MM.1S (cell line): ENCODE data around the gene TRDMT1.

Experiments
- DNase-seq: peaks from one replicate; pipeline ENCODE4 v3.0.0-alpha.2; 2015
- H2AFZ ChIP-seq: fragments of 300-600 bp; sonication (generic); 2 replicates; pipeline ENCODE4 v1.6.0; 2016; ENCODE audit warnings: antibody characterized with exemption, low read length
- H3F3A ChIP-seq: fragments of 300-600 bp; sonication (generic); 2 replicates; pipeline ENCODE4 v1.6.1; 2016; ENCODE audit warnings: mild to moderate bottlenecking, antibody characterized with exemption, low read length, moderate library complexity, mixed read lengths; ENCODE audit not compliant: insufficient read depth
- H3K27ac ChIP-seq: fragments of 300-600 bp; sonication (generic); 2 replicates; pipeline ENCODE4 v1.5.1; 2016; ENCODE audit warnings: mild to moderate bottlenecking, low read length
- H3K27me3 ChIP-seq: fragments of 300-600 bp; sonication (generic); replicated peaks from 2 replicates; pipeline ENCODE4 v1.6.0; 2016; ENCODE audit warnings: low read length; ENCODE audit not compliant: insufficient read depth
- H3K36me3 ChIP-seq: fragments of 300-600 bp; sonication (generic); replicated peaks from 2 replicates; pipeline ENCODE4 v1.6.1; 2016; ENCODE audit warnings: mild to moderate bottlenecking, low read length, mixed read lengths; ENCODE audit not compliant: insufficient read depth
- H3K4me1 ChIP-seq: fragments of 300-600 bp; sonication (generic); 2 replicates; pipeline ENCODE4 v1.6.1; 2016; ENCODE audit warnings: low read length, mixed read lengths
- H3K4me2 ChIP-seq: fragments of 300-600 bp; sonication (generic); 2 replicates; pipeline ENCODE4 v1.6.0; 2016; ENCODE audit warnings: low read depth, low read length
- H3K4me3 ChIP-seq: fragments of 300-600 bp; sonication (generic); 2 replicates; pipeline ENCODE4 v1.5.1; 2016; ENCODE audit warnings: low read length, mixed read lengths
- H3K79me2 ChIP-seq: fragments of 300-600 bp; sonication (generic); 2 replicates; pipeline ENCODE4 v1.6.1; 2016; ENCODE audit warnings: mixed run types, low read length, mixed read lengths
- H3K9ac ChIP-seq: fragments of 300-600 bp; sonication (generic); 2 replicates; pipeline ENCODE4 v1.6.1; 2016; ENCODE audit warnings: low read length, mixed read lengths
- H3K9me2 ChIP-seq: fragments of 300-600 bp; sonication (generic); replicated peaks from 2 replicates; pipeline ENCODE4 v1.6.1; 2016; ENCODE audit warnings: mild to moderate bottlenecking, low read length, mixed read lengths; ENCODE audit not compliant: insufficient read depth
- H3K9me3 ChIP-seq: fragments of 300-600 bp; sonication (generic); replicated peaks from 2 replicates; pipeline ENCODE4 v1.6.1; 2016; ENCODE audit warnings: mild to moderate bottlenecking, low read length, mixed read lengths; ENCODE audit not compliant: insufficient read depth
- H4K20me1 ChIP-seq: fragments of 300-600 bp; sonication (generic); 2 replicates; pipeline ENCODE4 v1.6.1; 2016; ENCODE audit warnings: mild to moderate bottlenecking, low read length, moderate library complexity, mixed read lengths; ENCODE audit not compliant: insufficient read depth
- EZH2 ChIP-seq: fragments of 300-600 bp; sonication (generic); optimal IDR thresholded peaks from 2 replicates; pipeline ENCODE3; 2017; ENCODE audit warnings: low read depth, mild to moderate bottlenecking, antibody characterized with exemption, low read length, mixed read lengths
- EZH2phosphoT487 ChIP-seq: fragments of 300-600 bp; sonication (generic); IDR thresholded peaks from 2 replicates; pipeline ENCODE4 v1.6.1; 2018; ENCODE audit warnings: antibody characterized with exemption, low read length
- TF ChIP-seq, protein P1 (sequence below): fragments of 300-600 bp; sonication (generic); IDR thresholded peaks from 2 replicates; pipeline ENCODE4 v1.5.1; 2016; ENCODE audit warnings: antibody characterized with exemption, low read length, mixed read lengths

Gene TRDMT1

DNA sequence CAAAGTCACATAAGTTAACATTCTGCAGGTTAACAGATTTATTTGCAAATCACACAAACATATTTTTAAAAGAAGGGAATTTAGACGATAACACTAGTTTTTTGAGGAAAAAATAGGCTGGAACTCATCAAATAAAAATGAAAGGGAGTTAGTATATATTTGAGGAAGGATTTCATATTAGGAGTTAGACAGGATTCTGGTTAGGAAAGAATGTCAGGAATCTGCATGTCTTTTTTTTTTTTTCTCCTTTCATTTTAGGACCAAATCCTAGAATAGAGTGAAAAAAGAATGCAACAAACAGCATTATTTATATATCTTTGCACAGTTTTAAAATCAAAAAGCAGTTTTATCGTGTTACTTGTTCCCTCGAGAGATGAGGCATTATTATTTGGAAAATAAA is 8.9 kb upstream of the TRDMT1 start:
- Histone ChIP-seq H3K4me3 (no peak overlapping the region), H3K27me3 (no peaks in the 10 kb centered on the region), H2AFZ (no peak overlapping the region), H3K9me3 (no peaks in the 10 kb centered on the region), H3K4me1 (no peaks in the 10 kb centered on the region), H3K4me2 (no peak overlapping the region), H3K79me2 (no peaks in the 10 kb centered on the region), H4K20me1 (no peaks in the 10 kb centered on the region), H3K9me2 (no peaks in the 10 kb centered on the region), H3K36me3 (no peaks in the 10 kb centered on the region), H3K9ac (no peak overlapping the region), H3K27ac (no peak overlapping the region), H3F3A (no peaks in the 10 kb centered on the region)
- no peak for TF ChIP-seq EZH2
- no peak for TF ChIP-seq EZH2phosphoT487
- TF ChIP-seq, protein P1, sequence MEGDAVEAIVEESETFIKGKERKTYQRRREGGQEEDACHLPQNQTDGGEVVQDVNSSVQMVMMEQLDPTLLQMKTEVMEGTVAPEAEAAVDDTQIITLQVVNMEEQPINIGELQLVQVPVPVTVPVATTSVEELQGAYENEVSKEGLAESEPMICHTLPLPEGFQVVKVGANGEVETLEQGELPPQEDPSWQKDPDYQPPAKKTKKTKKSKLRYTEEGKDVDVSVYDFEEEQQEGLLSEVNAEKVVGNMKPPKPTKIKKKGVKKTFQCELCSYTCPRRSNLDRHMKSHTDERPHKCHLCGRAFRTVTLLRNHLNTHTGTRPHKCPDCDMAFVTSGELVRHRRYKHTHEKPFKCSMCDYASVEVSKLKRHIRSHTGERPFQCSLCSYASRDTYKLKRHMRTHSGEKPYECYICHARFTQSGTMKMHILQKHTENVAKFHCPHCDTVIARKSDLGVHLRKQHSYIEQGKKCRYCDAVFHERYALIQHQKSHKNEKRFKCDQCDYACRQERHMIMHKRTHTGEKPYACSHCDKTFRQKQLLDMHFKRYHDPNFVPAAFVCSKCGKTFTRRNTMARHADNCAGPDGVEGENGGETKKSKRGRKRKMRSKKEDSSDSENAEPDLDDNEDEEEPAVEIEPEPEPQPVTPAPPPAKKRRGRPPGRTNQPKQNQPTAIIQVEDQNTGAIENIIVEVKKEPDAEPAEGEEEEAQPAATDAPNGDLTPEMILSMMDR: no peak
- no peak for DNase-seq

- Histone ChIP-seq H3K27ac (no peak overlapping the region), H3K4me3 (no peak overlapping the region), H3K9me2 (no peaks in the 10 kb centered on the region), H3K9ac (no peak overlapping the region), H3K4me1 (no peaks in the 10 kb centered on the region), H3K79me2 (no peaks in the 10 kb centered on the region), H3K36me3 (no peaks in the 10 kb centered on the region), H3K4me2 (no peak overlapping the region), H2AFZ (no peak overlapping the region), H3K9me3 (no peaks in the 10 kb centered on the region), H3K27me3 (no peaks in the 10 kb centered on the region), H3F3A (no peaks in the 10 kb centered on the region), H4K20me1 (no peaks in the 10 kb centered on the region)
- TF ChIP-seq, protein P1: no peak
- no peak for TF ChIP-seq EZH2phosphoT487
- no peak for TF ChIP-seq EZH2
- no peak for DNase-seq
Observed at GRCh38 chr10:17209881-17210280, 8.4 kb upstream of the TRDMT1 start.

DNA sequence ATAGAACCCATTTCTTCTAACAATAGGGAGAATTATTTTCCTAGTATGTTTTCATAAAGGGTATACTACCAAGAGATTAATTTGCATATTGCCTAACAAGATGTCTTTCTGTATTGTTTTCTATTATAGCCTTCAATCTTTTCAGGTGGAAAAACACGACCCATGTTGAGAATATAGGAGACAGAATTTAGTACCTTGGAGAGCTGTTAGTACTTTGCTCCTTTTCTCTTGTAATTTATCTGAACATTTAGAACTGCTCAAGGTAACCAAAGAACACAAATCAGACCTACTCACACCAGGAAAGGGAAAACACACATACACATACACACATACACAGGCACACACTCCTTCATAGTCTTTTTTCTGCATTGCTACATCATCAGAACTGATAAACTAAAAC is 7.8 kb upstream of the TRDMT1 start:
- H3K9me3 ChIP-seq: no peaks in the 10 kb centered on the region
- no peak overlapping the region for H3K9ac ChIP-seq
- H3K4me1 ChIP-seq: no peaks in the 10 kb centered on the region
- TF ChIP-seq EZH2 (no peak), EZH2phosphoT487 (no peak)
- TF ChIP-seq, protein P1: no peak
- H3K79me2 ChIP-seq: no peaks in the 10 kb centered on the region
- H3K4me2 ChIP-seq: no peak overlapping the region
- no peak overlapping the region for H2AFZ ChIP-seq
- no peaks in the 10 kb centered on the region for H3F3A ChIP-seq
- H4K20me1 ChIP-seq: no peaks in the 10 kb centered on the region
- no peak overlapping the region for H3K27ac ChIP-seq
- H3K27me3 ChIP-seq: no peaks in the 10 kb centered on the region
- no peak for DNase-seq
- no peaks in the 10 kb centered on the region for H3K9me2 ChIP-seq
- H3K4me3 ChIP-seq: no peak overlapping the region
- no peaks in the 10 kb centered on the region for H3K36me3 ChIP-seq

DNA sequence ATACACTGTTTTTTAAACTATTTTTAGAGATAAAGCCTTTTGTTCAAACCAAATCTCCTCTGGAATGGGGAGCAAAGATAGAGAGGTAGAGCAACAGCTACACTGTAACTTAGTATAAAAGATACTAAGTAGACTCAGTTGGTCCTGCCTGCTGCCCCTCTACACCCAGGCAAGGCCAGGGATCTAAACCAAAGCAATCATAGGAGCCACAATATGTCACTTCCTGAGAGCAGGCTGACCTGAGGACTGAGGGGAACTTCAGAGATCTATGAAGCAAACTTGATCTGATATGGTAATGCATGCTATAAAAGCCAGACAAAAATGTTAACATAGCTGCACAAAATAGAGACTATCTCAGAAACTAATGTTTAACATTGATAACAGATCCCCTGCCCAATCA is 7.0 kb upstream of the TRDMT1 start:
- no peak overlapping the region for H3K9ac ChIP-seq
- no peaks in the 10 kb centered on the region for H3K36me3 ChIP-seq
- H3K4me3 ChIP-seq: no peak overlapping the region
- DNase-seq: no peak
- no peaks in the 10 kb centered on the region for H3K9me2 ChIP-seq
- no peaks in the 10 kb centered on the region for H3K9me3 ChIP-seq
- H4K20me1 ChIP-seq: no peaks in the 10 kb centered on the region
- H3K4me1 ChIP-seq: no peaks in the 10 kb centered on the region
- H3K4me2 ChIP-seq: no peak overlapping the region
- TF ChIP-seq EZH2 (no peak), EZH2phosphoT487 (no peak)
- TF ChIP-seq, protein P1: no peak
- no peaks in the 10 kb centered on the region for H3K27me3 ChIP-seq
- no peak overlapping the region for H3K27ac ChIP-seq
- no peaks in the 10 kb centered on the region for H3K79me2 ChIP-seq
- no peaks in the 10 kb centered on the region for H3F3A ChIP-seq
- no peak overlapping the region for H2AFZ ChIP-seq
